Endodermal cell (in vitro differentiated cells): Measurements from ENCODE around the gene TMEM43. TPM values are rescaled to one million over a fixed set of nuclear protein-coding genes. Genes with fewer than 3 reads are reported as not detected.

ENCODE experiments used
- DNase-seq: peaks from one replicate; pipeline ENCODE4 v3.0.0-alpha.2; 2017
- H3K27ac ChIP-seq: 2 replicates; pipeline ENCODE4 v1.5.1; 2013; ENCODE audit warnings: mild to moderate bottlenecking, low read depth, low read length, moderate library complexity
- H3K27me3 ChIP-seq: 2 replicates; pipeline ENCODE4 v1.6.1; 2013; ENCODE audit warnings: mild to moderate bottlenecking, low read length, moderate library complexity; ENCODE audit not compliant: insufficient read depth, control insufficient read depth, poor library complexity, severe bottlenecking
- H3K36me3 ChIP-seq: 2 replicates; pipeline ENCODE4 v1.7.0; 2013; ENCODE audit warnings: mild to moderate bottlenecking, low read length, moderate library complexity; ENCODE audit not compliant: control insufficient read depth, insufficient read depth
- H3K4me1 ChIP-seq: one replicate; pipeline ENCODE4 v1.7.0; 2013; ENCODE audit warnings: low read length; ENCODE audit not compliant: control insufficient read depth, insufficient read depth
- H3K4me3 ChIP-seq: 2 replicates; pipeline ENCODE4 v1.5.1; 2013; ENCODE audit warnings: mild to moderate bottlenecking, low read length, moderate library complexity
- H3K9ac ChIP-seq: 2 replicates; pipeline ENCODE4 v1.6.1; 2013; ENCODE audit warnings: mild to moderate bottlenecking, low read length, moderate library complexity; ENCODE audit not compliant: poor library complexity, severe bottlenecking; ENCODE audit errors: extremely low read depth
- H3K9me3 ChIP-seq: 2 replicates; pipeline ENCODE4 v1.6.1; 2013; ENCODE audit warnings: mild to moderate bottlenecking, low read length, moderate library complexity; ENCODE audit not compliant: control insufficient read depth
- H3K27ac Mint-ChIP-seq: 2 replicates; pipeline ENCODE4 v1.8.0; 2020; ENCODE audit warnings: mixed read lengths
- H3K27me3 Mint-ChIP-seq: 2 replicates; pipeline ENCODE4 v1.8.0; 2021; ENCODE audit warnings: mild to moderate bottlenecking, mixed read lengths; ENCODE audit not compliant: insufficient read depth
- H3K36me3 Mint-ChIP-seq: 2 replicates; pipeline ENCODE4 v1.8.0; 2020; ENCODE audit warnings: low read depth, mixed read lengths
- H3K4me1 Mint-ChIP-seq: 2 replicates; pipeline ENCODE4 v1.8.0; 2020; ENCODE audit warnings: mixed read lengths
- H3K4me3 Mint-ChIP-seq: 2 replicates; pipeline ENCODE4 v1.8.0; 2020; ENCODE audit warnings: mild to moderate bottlenecking, moderate library complexity, mixed read lengths
- H3K9me3 Mint-ChIP-seq: 2 replicates; pipeline ENCODE4 v1.8.0; 2020; ENCODE audit warnings: mild to moderate bottlenecking, mixed read lengths
- WGBS, 2 experiments: methylation state at CpG; one replicate each; pipeline versions ENCODE4 v1.1.5 to v1.1.7; 2013; ENCODE audit warnings: missing lambda C conversion rate in 2 of 2, mixed read lengths in 1 of 2; ENCODE audit not compliant: insufficient coverage in 1 of 2, insufficient read length in 1 of 2; 5-methylcytosine and 5-hydroxymethylcytosine counted together
- total RNA-seq, 2 donors: library from RNA; stranded (reverse); fragmentation: NEBNext Ultra II Directional in 1 of 2; extraction: Animal tissue kit (Norgen Biotek cat#: 25700) in 1 of 2; gene quantifications; 2 replicates in 1 of 2; 3 replicates in 1 of 2; pipeline ENCODE4 v1.2.1, GENCODE V29; 2021
- TF ChIP-seq, protein P1 (sequence below): fragments of 200-600 bp; sonication (generic); conservative IDR thresholded peaks from 2 replicates; pipeline ENCODE4 v1.5.0; 2021; ENCODE audit warnings: antibody characterized with exemption, mild to moderate bottlenecking

Gene TMEM43
- total RNA-seq, 2 donors from 2014 or later, result 28.9 to 39.3 TPM

DNA sequence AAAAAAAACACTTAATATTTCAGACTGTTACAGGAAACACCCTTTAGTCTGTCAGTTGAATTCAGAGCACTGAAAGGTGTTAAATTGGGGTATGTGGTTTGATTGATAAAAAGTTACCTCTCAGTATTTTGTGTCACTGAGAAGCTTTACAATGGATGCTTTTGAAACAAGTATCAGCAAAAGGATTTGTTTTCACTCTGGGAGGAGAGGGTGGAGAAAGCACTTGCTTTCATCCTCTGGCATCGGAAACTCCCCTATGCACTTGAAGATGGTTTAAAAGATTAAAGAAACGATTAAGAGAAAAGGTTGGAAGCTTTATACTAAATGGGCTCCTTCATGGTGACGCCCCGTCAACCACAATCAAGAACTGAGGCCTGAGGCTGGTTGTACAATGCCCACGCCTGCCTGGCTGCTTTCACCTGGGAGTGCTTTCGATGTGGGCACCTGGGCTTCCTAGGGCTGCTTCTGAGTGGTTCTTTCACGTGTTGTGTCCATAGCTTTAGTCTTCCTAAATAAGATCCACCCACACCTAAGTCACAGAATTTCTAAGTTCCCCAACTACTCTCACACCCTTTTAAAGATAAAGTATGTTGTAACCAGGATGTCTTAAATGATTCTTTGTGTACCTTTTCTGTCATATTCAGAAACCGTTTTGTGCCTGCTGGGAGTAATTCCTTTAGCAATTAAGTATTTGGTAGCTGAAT is 17.9 kb downstream of the TMEM43 start:
- H3K27me3 ChIP-seq, result no peaks in the 10 kb centered on the region
- peaks cover 10% of the 10 kb centered on the region for H3K4me1 ChIP-seq
- H3K9me3 Mint-ChIP-seq, result no peaks in the 10 kb centered on the region
- H3K27ac ChIP-seq, result peak overlapping the region; percentile 36
- TF ChIP-seq, protein P1, sequence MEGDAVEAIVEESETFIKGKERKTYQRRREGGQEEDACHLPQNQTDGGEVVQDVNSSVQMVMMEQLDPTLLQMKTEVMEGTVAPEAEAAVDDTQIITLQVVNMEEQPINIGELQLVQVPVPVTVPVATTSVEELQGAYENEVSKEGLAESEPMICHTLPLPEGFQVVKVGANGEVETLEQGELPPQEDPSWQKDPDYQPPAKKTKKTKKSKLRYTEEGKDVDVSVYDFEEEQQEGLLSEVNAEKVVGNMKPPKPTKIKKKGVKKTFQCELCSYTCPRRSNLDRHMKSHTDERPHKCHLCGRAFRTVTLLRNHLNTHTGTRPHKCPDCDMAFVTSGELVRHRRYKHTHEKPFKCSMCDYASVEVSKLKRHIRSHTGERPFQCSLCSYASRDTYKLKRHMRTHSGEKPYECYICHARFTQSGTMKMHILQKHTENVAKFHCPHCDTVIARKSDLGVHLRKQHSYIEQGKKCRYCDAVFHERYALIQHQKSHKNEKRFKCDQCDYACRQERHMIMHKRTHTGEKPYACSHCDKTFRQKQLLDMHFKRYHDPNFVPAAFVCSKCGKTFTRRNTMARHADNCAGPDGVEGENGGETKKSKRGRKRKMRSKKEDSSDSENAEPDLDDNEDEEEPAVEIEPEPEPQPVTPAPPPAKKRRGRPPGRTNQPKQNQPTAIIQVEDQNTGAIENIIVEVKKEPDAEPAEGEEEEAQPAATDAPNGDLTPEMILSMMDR, result no peak
- peaks cover 69% of the 10 kb centered on the region for H3K36me3 ChIP-seq
- H3K27me3 Mint-ChIP-seq, result no peaks in the 10 kb centered on the region
- no peak overlapping the region for H3K4me3 Mint-ChIP-seq
- peaks cover 13% of the 10 kb centered on the region for H3K4me1 Mint-ChIP-seq
- 89 to 90% methylated on average over 7 to 8 of the region's 8 CpGs for WGBS, 2 experiments
- no peaks in the 10 kb centered on the region for H3K9me3 ChIP-seq
- H3K36me3 Mint-ChIP-seq, result peaks cover 53% of the 10 kb centered on the region
- peak overlapping the region; percentile 58 for H3K27ac Mint-ChIP-seq
- peak; percentile 42 for DNase-seq
- no peak overlapping the region for H3K4me3 ChIP-seq
- no peak overlapping the region for H3K9ac ChIP-seq

DNA sequence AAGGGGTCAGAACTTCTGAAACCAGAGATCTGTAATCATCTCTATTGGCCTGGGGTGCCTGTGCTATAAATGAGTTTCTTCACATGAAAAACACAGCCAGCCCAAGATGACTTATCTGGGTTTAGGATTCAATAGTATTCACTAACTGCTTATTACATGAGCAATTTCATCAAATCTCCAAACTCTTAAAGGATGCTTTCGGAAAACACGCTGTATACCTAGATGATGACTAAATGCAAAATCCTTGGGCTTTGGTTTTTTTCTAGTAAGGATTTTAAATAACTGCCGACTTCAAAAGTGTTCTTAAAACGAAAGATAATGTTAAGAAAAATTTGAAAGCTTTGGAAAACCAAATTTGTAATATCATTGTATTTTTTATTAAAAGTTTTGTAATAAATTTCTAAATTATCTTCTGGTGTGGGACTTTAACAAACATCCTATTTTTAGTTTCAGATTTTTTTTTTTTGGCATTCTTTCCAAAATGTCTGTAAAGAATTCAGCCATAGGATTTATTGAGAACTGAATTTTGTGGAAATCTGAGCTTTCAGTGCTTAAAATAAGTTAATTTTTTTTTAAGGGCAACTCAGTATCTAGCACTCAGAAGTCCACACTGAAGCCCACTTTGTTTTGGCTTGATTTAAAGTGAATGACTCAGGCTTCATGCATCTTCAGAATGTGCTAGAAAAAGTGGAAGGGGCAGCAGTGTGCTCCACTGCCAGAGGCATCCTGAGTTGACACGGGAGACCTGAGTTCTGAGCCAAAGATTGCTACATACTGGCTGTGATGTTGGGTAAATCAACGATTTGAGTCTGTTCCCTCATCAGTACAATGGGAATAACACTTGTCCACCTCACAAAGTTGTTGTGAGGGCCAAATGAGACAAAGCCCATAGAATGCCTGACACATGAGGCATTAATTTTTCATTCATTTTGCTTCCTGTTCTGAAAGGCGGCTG is 18.7 kb downstream of the TMEM43 start:
- H3K36me3 ChIP-seq, result peaks cover 69% of the 10 kb centered on the region
- peaks cover 17% of the 10 kb centered on the region for H3K4me1 Mint-ChIP-seq
- peak overlapping the region; percentile 85 for H3K27ac ChIP-seq
- peaks cover 10% of the 10 kb centered on the region for H3K4me1 ChIP-seq
- H3K27me3 ChIP-seq, result no peaks in the 10 kb centered on the region
- no peak overlapping the region for H3K4me3 ChIP-seq
- no peaks in the 10 kb centered on the region for H3K27me3 Mint-ChIP-seq
- DNase-seq, result peak; percentile 68
- H3K9ac ChIP-seq, result peak overlapping the region; percentile 42
- WGBS, 2 experiments, result 82 to 84% methylated on average over 4 to 7 of the region's 7 CpGs
- H3K9me3 ChIP-seq, result no peaks in the 10 kb centered on the region
- no peak overlapping the region for H3K4me3 Mint-ChIP-seq
- TF ChIP-seq, protein P1, result no peak
- no peaks in the 10 kb centered on the region for H3K9me3 Mint-ChIP-seq
- H3K27ac Mint-ChIP-seq, result peak overlapping the region; percentile 95
- peaks cover 51% of the 10 kb centered on the region for H3K36me3 Mint-ChIP-seq

DNA sequence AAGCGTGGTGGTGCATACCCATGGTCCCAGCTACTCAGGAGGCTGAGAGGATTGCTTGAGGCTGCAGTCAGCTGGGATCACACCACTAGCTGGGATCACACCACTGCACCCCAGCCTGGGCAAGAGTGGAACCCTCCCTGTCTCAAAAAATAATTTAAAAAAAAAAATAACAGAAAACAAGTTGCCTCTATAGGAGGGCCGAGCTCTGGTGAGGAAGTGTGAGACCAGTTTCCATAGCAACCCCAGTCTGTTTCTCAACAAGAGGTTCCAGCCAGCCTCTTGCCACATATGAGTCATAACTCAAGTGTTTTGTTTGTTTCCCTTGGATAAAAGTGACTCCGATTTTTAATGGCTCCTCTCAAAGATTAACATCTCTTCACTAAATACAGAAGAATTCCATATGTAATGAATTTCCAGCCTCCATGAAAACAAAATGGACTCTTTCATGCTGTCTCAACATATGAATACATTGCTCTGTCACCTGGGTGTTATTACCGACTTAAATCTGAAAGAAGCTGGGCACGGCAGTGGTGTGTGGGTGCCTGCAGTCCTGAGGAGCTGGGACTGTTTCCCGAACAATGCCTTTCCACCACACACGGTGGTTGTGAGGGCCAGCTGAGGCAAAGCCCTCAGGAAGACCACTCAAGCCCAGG is 19.7 kb downstream of the TMEM43 start:
- Histone ChIP-seq H3K9ac (peak overlapping the region; percentile 42), H3K4me1 (peaks cover 10% of the 10 kb centered on the region), H3K27ac (peak overlapping the region; percentile 85), H3K36me3 (peaks cover 61% of the 10 kb centered on the region), H3K9me3 (no peaks in the 10 kb centered on the region), H3K4me3 (no peak overlapping the region), H3K27me3 (no peaks in the 10 kb centered on the region)
- Mint-ChIP-seq H3K27ac (peak overlapping the region; percentile 96), H3K9me3 (no peaks in the 10 kb centered on the region), H3K36me3 (peaks cover 50% of the 10 kb centered on the region), H3K4me3 (no peak overlapping the region), H3K4me1 (peaks cover 17% of the 10 kb centered on the region), H3K27me3 (no peaks in the 10 kb centered on the region)
- peak; percentile 86 for DNase-seq
- TF ChIP-seq, protein P1, result no peak
- 27 to 58% methylated on average over 3 to 7 of the region's 7 CpGs for WGBS, 2 experiments
